GM12874 (cell line): ENCODE results near the gene ATRX.

Experiments
- CTCF ChIP-seq: IDR thresholded peaks from 2 replicates; pipeline ENCODE4 v1.5.1; 2011; ENCODE audit warnings: low read depth, mild to moderate bottlenecking, control low read depth, low read length, moderate library complexity; ENCODE audit not compliant: insufficient read depth

ATRX gene

GRCh38 chrX:77658886-77659285 lies 127.1 kb downstream of the ATRX start:
- TF ChIP-seq CTCF = no peak

GRCh38 chrX:77652095-77652494 lies 133.9 kb downstream of the ATRX start:
- no peak for TF ChIP-seq CTCF

- TF ChIP-seq CTCF = no peak
Observed at GRCh38 chrX:77640702-77641101, 145.3 kb downstream of the ATRX start.

GRCh38 chrX:77639820-77640219 lies 146.2 kb downstream of the ATRX start:
- TF ChIP-seq CTCF = no peak

GRCh38 chrX:77638397-77638796 lies 147.6 kb downstream of the ATRX start:
- no peak for TF ChIP-seq CTCF

- no peak for TF ChIP-seq CTCF
Observed at GRCh38 chrX:77635373-77635772, 150.6 kb downstream of the ATRX start.

- no peak for TF ChIP-seq CTCF
Observed at GRCh38 chrX:77628294-77629025, 157.6 kb downstream of the ATRX start.
